GM18499 (cell line): ENCODE measurements around the gene MAP3K14.

Experiments used
- ATAC-seq: cut with Tn5 transposase; IDR thresholded peaks from one replicate; pipeline ENCODE4 v1.9.1; 2021; ENCODE audit warnings: moderate number of reproducible peaks; ENCODE audit not compliant: insufficient read depth, unreplicated experiment

Gene MAP3K14

GRCh38 chr17:45243750-45244149 is 73.1 kb downstream of the MAP3K14 start:
- ATAC-seq = no peak

- ATAC-seq = no peak
These were observed 74.8 kb downstream of the MAP3K14 start for GRCh38 chr17:45242029-45242414.

- ATAC-seq = no peak
These were observed 75.3 kb downstream of the MAP3K14 start for GRCh38 chr17:45241328-45242028.

GRCh38 chr17:45240905-45241327 is 75.9 kb downstream of the MAP3K14 start:
- no peak for ATAC-seq

- ATAC-seq = no peak
These were observed 78.6 kb downstream of the MAP3K14 start for GRCh38 chr17:45238155-45238774.

GRCh38 chr17:45237686-45238085 is 79.1 kb downstream of the MAP3K14 start:
- no peak for ATAC-seq

GRCh38 chr17:45236282-45236606 is 80.6 kb downstream of the MAP3K14 start:
- ATAC-seq = no peak

- ATAC-seq = no peak
These were observed 81.2 kb downstream of the MAP3K14 start for GRCh38 chr17:45235416-45236281.

- no peak for ATAC-seq
These were observed 82.0 kb downstream of the MAP3K14 start for GRCh38 chr17:45234641-45235415.

- ATAC-seq = no peak
These were observed 83.3 kb downstream of the MAP3K14 start for GRCh38 chr17:45233423-45233924.

GRCh38 chr17:45232514-45233422 is 84.1 kb downstream of the MAP3K14 start:
- ATAC-seq = no peak

- ATAC-seq = no peak
These were observed 85.2 kb downstream of the MAP3K14 start for GRCh38 chr17:45231481-45232116.

GRCh38 chr17:45230787-45231480 is 85.9 kb downstream of the MAP3K14 start:
- no peak for ATAC-seq

GRCh38 chr17:45230410-45230786 is 86.4 kb downstream of the MAP3K14 start:
- ATAC-seq = no peak

GRCh38 chr17:45229681-45230409 is 87.0 kb downstream of the MAP3K14 start:
- ATAC-seq = no peak

- ATAC-seq = no peak
These were observed 87.9 kb downstream of the MAP3K14 start for GRCh38 chr17:45228763-45229539.
